HepG2 (cell line): ENCODE measurements around the gene OSTF1. TPM values are rescaled to one million over a fixed set of nuclear protein-coding genes. Genes with fewer than 3 reads are reported as not detected.
A peak's percentile ranks its signal among the peaks of the same experiment; 100 is the strongest.

Source experiments
- ATAC-seq: fragments of 200-7000 bp; cut with Tn5 transposase; 3 replicates; pipeline ENCODE4 v1.9.1; 2020; ENCODE audit warnings: mild to moderate bottlenecking, moderate library complexity
- BruUV-seq: library from RNA; stranded (reverse); fragments of 400-500 nt; replicated peaks from 2 replicates; lab custom pipeline; 2021; lab: Mats Ljungman, UMichigan
- CTCF ChIA-PET: fragments of 300-600 bp; formaldehyde crosslinking; extraction: SDS; loops from one replicate; lab custom pipeline; 2021; ENCODE audit warnings: low total read pairs, inconsistent platforms, low intra/inter-chr PET ratio; lab: Yijun Ruan, JAX
- POLR2A ChIA-PET: fragments of 350-600 bp; sonication (Branson Sonifier 250); formaldehyde crosslinking; loops from one replicate; lab custom pipeline; 2020; ENCODE audit warnings: antibody characterized with exemption, inconsistent platforms; lab: Yijun Ruan, JAX
- DNase-seq: peaks from one replicate; pipeline ENCODE4 v3.0.0-alpha.2; 2015; ENCODE audit warnings: low spot score
- FAIRE-seq: peaks from 3 replicates; lab custom pipeline; 2011; peaks lifted over from hg19 to GRCh38; lab: Jason Lieb, UNC
- H2AFZ ChIP-seq: one replicate; pipeline ENCODE4 v1.6.1; 2011; ENCODE audit warnings: low read length, inconsistent platforms
- H3K27ac ChIP-seq: fragments of 300-600 bp; 3 replicates; pipeline ENCODE4 v1.8.0; 2011; ENCODE audit warnings: mixed run types, mild to moderate bottlenecking, mixed read lengths, low read length, inconsistent platforms; ENCODE audit not compliant: insufficient read depth; ENCODE audit errors: extremely low read length
- H3K27me3 ChIP-seq, 2 experiments: fragments of 200-600 bp in 1 of 2; 2 replicates in 1 of 2; 3 replicates in 1 of 2; pipeline versions ENCODE4 v1.6.0 to v1.8.0; 2011; ENCODE audit warnings: low read length in 2 of 2, mild to moderate bottlenecking in 2 of 2, moderate library complexity in 2 of 2, inconsistent platforms in 1 of 2; ENCODE audit not compliant: insufficient read depth in 2 of 2, control insufficient read depth in 1 of 2
- H3K36me3 ChIP-seq, 2 experiments: fragments of 200-600 bp in 1 of 2; replicated peaks in 1 of 2; 2 replicates in 1 of 2; 3 replicates in 1 of 2; pipeline versions ENCODE4 v1.5.1 to v1.8.0; 2011; ENCODE audit warnings: low read length in 2 of 2, inconsistent platforms in 1 of 2; ENCODE audit not compliant: insufficient read depth in 2 of 2, control insufficient read depth in 1 of 2
- H3K4me1 ChIP-seq: 2 replicates; pipeline ENCODE4 v1.5.1; 2012; ENCODE audit warnings: low read length, inconsistent platforms; ENCODE audit not compliant: insufficient read depth
- H3K4me2 ChIP-seq: 2 replicates; pipeline ENCODE4 v1.6.0; 2011; ENCODE audit warnings: low read depth, low read length, inconsistent platforms
- H3K4me3 ChIP-seq, 3 experiments: fragments of 200-600 bp in 1 of 3; sonication (generic), shearing (Covaris generic) in 1 of 3; replicated peaks in 1 of 3; 2 replicates each; pipeline ENCODE4 v1.5.1; 2011 to 2016; ENCODE audit warnings: low read length in 3 of 3, inconsistent platforms in 2 of 3, low read depth in 2 of 3, mild to moderate bottlenecking in 2 of 3, control low read depth in 1 of 3, mixed read lengths in 1 of 3; ENCODE audit not compliant: insufficient read depth in 1 of 3
- H3K79me2 ChIP-seq: one replicate; pipeline ENCODE4 v1.6.1; 2011; ENCODE audit warnings: low read length, inconsistent platforms; ENCODE audit not compliant: insufficient read depth
- H3K9ac ChIP-seq: 2 replicates; pipeline ENCODE4 v1.6.0; 2011; ENCODE audit warnings: mild to moderate bottlenecking, low read depth, low read length, inconsistent platforms; ENCODE audit not compliant: insufficient read depth
- H3K9me3 ChIP-seq: 2 replicates; pipeline ENCODE4 v1.5.1; 2012; ENCODE audit warnings: mild to moderate bottlenecking, low read length
- H4K20me1 ChIP-seq: 2 replicates; pipeline ENCODE4 v1.6.0; 2011; ENCODE audit warnings: inconsistent platforms, mild to moderate bottlenecking, low read length, moderate library complexity; ENCODE audit not compliant: insufficient read depth
- SMC3 ChIP-seq: IDR thresholded peaks from 2 replicates; pipeline ENCODE4 v1.6.1; 2011; ENCODE audit warnings: low read length, improper control_type of control experiment
- SMYD3 ChIP-seq: sonication (generic); formaldehyde crosslinking; IDR thresholded peaks from 2 replicates; pipeline ENCODE4 v1.8.1; 2023; ENCODE audit warnings: mild to moderate bottlenecking, missing genetic modification reagents
- STAG1 ChIP-seq: sonication (generic); formaldehyde crosslinking; IDR thresholded peaks from 2 replicates; pipeline ENCODE4 v1.4.0; 2020; ENCODE audit warnings: missing genetic modification reagents
- ZNF614 ChIP-seq: IDR thresholded peaks from 2 replicates; pipeline ENCODE4 v1.6.1; 2018; ENCODE audit warnings: missing biosample characterization, missing genetic modification reagents, inconsistent platforms, borderline replicate concordance
- WGBS: methylation state at CpG from one replicate; pipeline ENCODE4 v1.1.6; 2017; ENCODE audit warnings: low lambda C conversion rate; 5-methylcytosine and 5-hydroxymethylcytosine counted together
- in situ Hi-C: cut with HindIII; loops from 2 replicates; pipeline ENCODE4 v1.10.0; 2017; ENCODE audit warnings: low pct_unique_long_range_greater_than_20kb; ENCODE audit not compliant: extremely low pct_ligation_motif_present
- intact Hi-C: fragments of 100-400 bp; cut with micrococcal nuclease; formaldehyde crosslinking; loops from one replicate; pipeline ENCODE4 v1.10.0; 2022; ENCODE audit not compliant: unreplicated experiment
- polyA plus RNA-seq, 8 experiments: library from polyadenylated mRNA; depleted of rRNA in 3 of 8; stranded (reverse) in 7 of 8; unstranded in 1 of 8; fragments of >200 nt; fragmentation: Illumina TruSeq in 4 of 8; extraction: Trizol in 4 of 8; gene quantifications; 2 replicates each; pipeline versions ENCODE4 v1.2.1 to v1.2.3, GENCODE V29; 2011 to 2016; ENCODE audit warnings: low read depth in 4 of 8, missing spikeins in 1 of 8, mixed read lengths in 1 of 8; ENCODE audit not compliant: insufficient read depth in 1 of 8
- total RNA-seq, 5 experiments: library from RNA; depleted of rRNA; stranded (reverse); fragments of >200 nt; fragmentation: Illumina TruSeq; extraction: Trizol; gene quantifications; 2 replicates each; pipeline ENCODE4 v1.2.3, GENCODE V29; 2016; ENCODE audit warnings: low read depth in 1 of 5
- TF ChIP-seq, protein P1 (sequence below): sonication (generic); formaldehyde crosslinking; IDR thresholded peaks from 2 replicates; pipeline ENCODE4 v1.5.0; 2020; ENCODE audit warnings: mild to moderate bottlenecking, missing genetic modification reagents, moderate library complexity

OSTF1 gene
- total and polyA plus RNA-seq, 2 of the 13 experiments (the other 11 are each of a cell fraction or from before 2014, with no cell fraction given), result 16.8 to 39.0 TPM

- Histone ChIP-seq H3K9me3 (no peaks in the 10 kb centered on the region), H3K27ac (no peak overlapping the region), H3K4me3 (no peak overlapping the region), H3K36me3 (no peaks in the 10 kb centered on the region), H4K20me1 (no peaks in the 10 kb centered on the region), H2AFZ (no peak overlapping the region), H3K27me3 (no peaks in the 10 kb centered on the region), H3K79me2 (no peaks in the 10 kb centered on the region), H3K4me2 (peak overlapping the region; percentile 31; the same call in 1 of the 2 replicates), H3K9ac (no peak overlapping the region), H3K4me1 (no peaks in the 10 kb centered on the region)
- ATAC-seq, result peak; percentile 89
- POLR2A ChIA-PET, result interaction anchor here (0.6 kb wide), 1 partner anchor 99 kb away, joined by 3 read pairs; no protein-coding TSS in a partner anchor
- TF ChIP-seq SMC3, result peak; percentile 22; the same call in 1 of the 2 replicates
- peak; percentile 21; the same call in 1 of the 2 replicates for TF ChIP-seq STAG1 (CRISPR knock-in tag)
- TF ChIP-seq, protein P1, sequence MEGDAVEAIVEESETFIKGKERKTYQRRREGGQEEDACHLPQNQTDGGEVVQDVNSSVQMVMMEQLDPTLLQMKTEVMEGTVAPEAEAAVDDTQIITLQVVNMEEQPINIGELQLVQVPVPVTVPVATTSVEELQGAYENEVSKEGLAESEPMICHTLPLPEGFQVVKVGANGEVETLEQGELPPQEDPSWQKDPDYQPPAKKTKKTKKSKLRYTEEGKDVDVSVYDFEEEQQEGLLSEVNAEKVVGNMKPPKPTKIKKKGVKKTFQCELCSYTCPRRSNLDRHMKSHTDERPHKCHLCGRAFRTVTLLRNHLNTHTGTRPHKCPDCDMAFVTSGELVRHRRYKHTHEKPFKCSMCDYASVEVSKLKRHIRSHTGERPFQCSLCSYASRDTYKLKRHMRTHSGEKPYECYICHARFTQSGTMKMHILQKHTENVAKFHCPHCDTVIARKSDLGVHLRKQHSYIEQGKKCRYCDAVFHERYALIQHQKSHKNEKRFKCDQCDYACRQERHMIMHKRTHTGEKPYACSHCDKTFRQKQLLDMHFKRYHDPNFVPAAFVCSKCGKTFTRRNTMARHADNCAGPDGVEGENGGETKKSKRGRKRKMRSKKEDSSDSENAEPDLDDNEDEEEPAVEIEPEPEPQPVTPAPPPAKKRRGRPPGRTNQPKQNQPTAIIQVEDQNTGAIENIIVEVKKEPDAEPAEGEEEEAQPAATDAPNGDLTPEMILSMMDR (CRISPR knock-in tag), result peak; percentile 61
- TF ChIP-seq SMYD3 (CRISPR knock-in tag), result no peak
- TF ChIP-seq ZNF614, result no peak
- CTCF ChIA-PET, result no interaction called here
- in situ Hi-C loops, result no loop called here
- intact Hi-C loops, result loop anchor here (1.0 kb wide), 2 partner anchors 53 to 411 kb away; no protein-coding TSS in a partner anchor
- DNase-seq, result peak; percentile 16
- no TSS peak for BruUV-seq
- WGBS, result 0% methylated on average over 4 of the region's 4 CpGs
- FAIRE-seq, result peak; percentile 62
Measured at GRCh38 chr9:75185585-75186170, 97.4 kb downstream of the OSTF1 start.
